ENCODE results near the gene KDM5B. TPM values are rescaled to one million over a fixed set of nuclear protein-coding genes. Genes with fewer than 3 reads are reported as not detected.

The KDM5B gene
- total RNA-seq, 1 experiment from 2014 or later, result 83.6 TPM

DNA sequence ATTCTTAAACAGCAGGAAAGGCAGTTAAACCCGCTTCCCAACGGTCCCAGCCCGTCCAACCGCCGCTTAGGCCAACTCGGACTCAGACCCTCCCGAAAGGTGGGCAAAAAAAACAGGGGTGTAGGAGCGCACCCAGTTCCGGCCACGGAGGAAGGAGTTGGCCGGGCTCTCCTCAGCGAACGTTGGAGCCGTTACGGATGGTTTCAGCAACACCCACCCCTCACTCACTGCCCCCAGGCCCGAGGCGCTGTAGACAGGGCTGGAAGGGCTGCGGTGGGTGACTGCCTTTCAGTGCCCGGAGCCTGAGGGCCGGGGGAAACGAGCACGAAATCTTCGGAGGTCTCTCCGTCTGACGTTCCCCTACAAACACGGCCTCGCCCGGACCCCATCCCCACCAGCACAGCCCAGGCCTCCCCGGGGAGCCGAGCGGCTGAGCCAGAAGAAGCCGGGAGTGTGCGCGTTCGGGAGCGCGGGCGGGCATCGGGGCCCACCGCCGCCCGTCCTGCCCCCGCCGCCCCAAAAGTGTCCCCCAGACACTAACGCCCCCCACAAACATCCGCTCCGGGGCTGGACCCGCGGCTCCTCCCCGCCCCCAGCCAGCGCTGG lies 1.3 kb downstream of the KDM5B start:
- no peaks in the 10 kb centered on the region; the same call in 1 of the 2 replicates for H3K36me3 ChIP-seq (ENCODE audit: control insufficient read depth, insufficient read depth, low read length)
- DNase-seq (ENCODE audit: low read depth, low spot score) (no peak), ATAC-seq (peak; percentile 20)
- H3K27me3 ChIP-seq (ENCODE audit: control insufficient read depth, insufficient read depth, low read length), result no peaks in the 10 kb centered on the region
- ChIA-PET CTCF (interaction anchor here (0.7 kb wide), 1 partner anchor 117 kb away, joined by 3 read pairs; no protein-coding TSS in a partner anchor), POLR2A (interaction anchor here (0.5 kb wide), 1 partner anchor 139 kb away, joined by 4 read pairs; no protein-coding TSS in a partner anchor)
- TF ChIP-seq POLR2AphosphoS5 (IDR thresholded peaks at IDR 0.05; ENCODE audit: low read depth, low read length), result no peak
- TF ChIP-seq, protein P1, sequence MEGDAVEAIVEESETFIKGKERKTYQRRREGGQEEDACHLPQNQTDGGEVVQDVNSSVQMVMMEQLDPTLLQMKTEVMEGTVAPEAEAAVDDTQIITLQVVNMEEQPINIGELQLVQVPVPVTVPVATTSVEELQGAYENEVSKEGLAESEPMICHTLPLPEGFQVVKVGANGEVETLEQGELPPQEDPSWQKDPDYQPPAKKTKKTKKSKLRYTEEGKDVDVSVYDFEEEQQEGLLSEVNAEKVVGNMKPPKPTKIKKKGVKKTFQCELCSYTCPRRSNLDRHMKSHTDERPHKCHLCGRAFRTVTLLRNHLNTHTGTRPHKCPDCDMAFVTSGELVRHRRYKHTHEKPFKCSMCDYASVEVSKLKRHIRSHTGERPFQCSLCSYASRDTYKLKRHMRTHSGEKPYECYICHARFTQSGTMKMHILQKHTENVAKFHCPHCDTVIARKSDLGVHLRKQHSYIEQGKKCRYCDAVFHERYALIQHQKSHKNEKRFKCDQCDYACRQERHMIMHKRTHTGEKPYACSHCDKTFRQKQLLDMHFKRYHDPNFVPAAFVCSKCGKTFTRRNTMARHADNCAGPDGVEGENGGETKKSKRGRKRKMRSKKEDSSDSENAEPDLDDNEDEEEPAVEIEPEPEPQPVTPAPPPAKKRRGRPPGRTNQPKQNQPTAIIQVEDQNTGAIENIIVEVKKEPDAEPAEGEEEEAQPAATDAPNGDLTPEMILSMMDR (IDR thresholded peaks at IDR 0.05), result no peak
- TF ChIP-seq, protein P2, sequence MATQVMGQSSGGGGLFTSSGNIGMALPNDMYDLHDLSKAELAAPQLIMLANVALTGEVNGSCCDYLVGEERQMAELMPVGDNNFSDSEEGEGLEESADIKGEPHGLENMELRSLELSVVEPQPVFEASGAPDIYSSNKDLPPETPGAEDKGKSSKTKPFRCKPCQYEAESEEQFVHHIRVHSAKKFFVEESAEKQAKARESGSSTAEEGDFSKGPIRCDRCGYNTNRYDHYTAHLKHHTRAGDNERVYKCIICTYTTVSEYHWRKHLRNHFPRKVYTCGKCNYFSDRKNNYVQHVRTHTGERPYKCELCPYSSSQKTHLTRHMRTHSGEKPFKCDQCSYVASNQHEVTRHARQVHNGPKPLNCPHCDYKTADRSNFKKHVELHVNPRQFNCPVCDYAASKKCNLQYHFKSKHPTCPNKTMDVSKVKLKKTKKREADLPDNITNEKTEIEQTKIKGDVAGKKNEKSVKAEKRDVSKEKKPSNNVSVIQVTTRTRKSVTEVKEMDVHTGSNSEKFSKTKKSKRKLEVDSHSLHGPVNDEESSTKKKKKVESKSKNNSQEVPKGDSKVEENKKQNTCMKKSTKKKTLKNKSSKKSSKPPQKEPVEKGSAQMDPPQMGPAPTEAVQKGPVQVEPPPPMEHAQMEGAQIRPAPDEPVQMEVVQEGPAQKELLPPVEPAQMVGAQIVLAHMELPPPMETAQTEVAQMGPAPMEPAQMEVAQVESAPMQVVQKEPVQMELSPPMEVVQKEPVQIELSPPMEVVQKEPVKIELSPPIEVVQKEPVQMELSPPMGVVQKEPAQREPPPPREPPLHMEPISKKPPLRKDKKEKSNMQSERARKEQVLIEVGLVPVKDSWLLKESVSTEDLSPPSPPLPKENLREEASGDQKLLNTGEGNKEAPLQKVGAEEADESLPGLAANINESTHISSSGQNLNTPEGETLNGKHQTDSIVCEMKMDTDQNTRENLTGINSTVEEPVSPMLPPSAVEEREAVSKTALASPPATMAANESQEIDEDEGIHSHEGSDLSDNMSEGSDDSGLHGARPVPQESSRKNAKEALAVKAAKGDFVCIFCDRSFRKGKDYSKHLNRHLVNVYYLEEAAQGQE (IDR thresholded peaks at IDR 0.05; ENCODE audit: insufficient read depth in 1 of 2, low read depth in 2 of 2, low read length in 1 of 2), result no peak; a peak in 1 of 4 replicates
- intact Hi-C loops (cut with micrococcal nuclease; ENCODE audit: unreplicated experiment) (no loop called here), in situ Hi-C loops (cut with HindIII; ENCODE audit: low pct_unique_long_range_greater_than_20kb, low sequenced_read_pairs) (no loop called here)
- peak overlapping the region; percentile 89 for H3K27ac ChIP-seq (ENCODE audit: low read length)
- no TSS peak for BruUV-seq (replicated peaks)
- H3K9me3 ChIP-seq (ENCODE audit: control insufficient read depth, insufficient read depth, low read depth, low read length), result no peaks in the 10 kb centered on the region
- H3K4me3 ChIP-seq (ENCODE audit: low read depth in 2 of 2, low read length in 2 of 2), result peak overlapping the region; percentile 78 to 94
- H3K4me1 ChIP-seq (ENCODE audit: control insufficient read depth, insufficient read depth, low read length), result peaks cover 49% of the 10 kb centered on the region

DNA sequence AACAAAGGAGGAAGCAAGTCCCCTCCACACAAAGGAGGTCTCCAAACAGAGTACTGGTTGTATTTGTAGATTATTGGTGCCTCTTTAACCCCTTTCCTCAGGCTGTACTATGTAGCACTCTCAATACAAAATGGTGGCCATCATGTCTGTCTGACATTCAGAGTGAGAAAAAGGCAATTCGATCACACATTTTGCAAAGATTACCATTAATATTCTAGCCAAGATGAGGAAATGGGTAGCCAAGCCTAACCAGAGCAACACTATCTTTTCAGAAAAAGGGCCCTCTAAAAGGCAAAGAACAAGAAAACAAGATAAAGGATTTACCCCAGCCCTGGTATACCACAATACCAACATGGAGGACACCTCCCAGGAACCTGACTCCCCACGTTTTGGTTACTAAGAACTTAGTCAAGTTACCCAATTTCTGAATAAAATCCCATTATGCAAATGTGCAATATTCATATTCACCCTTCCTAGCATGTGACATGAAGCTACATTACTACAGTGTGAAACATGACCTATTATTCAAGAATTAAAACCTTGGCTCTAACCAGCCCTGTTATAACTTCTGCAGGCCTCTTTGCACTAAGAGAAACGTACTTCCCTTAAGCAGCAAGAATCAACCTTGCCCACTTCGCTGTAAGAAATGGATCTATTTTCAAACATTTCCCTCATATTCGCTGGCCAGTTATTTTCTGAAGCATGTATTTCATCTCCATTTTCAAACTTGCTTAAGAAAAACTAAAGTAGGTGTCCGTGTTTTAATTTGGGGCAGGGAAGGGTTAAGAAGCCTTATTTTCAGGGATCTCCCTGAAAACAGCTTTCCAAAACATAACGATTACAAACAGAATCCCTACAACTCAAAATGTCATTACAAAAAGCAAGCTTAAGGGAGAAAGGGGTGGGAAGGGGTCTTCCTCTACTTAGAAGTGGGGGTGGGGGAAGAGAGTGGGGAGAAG lies 2.1 kb downstream of the KDM5B start:
- BruUV-seq (replicated peaks), result TSS peak; percentile 59
- DNase-seq (ENCODE audit: low read depth, low spot score), result no peak
- H3K4me3 ChIP-seq (ENCODE audit: low read depth in 2 of 2, low read length in 2 of 2), result peak overlapping the region; percentile 78 to 94
- H3K27me3 ChIP-seq (ENCODE audit: control insufficient read depth, insufficient read depth, low read length), result no peaks in the 10 kb centered on the region
- TF ChIP-seq POLR2AphosphoS5 (IDR thresholded peaks at IDR 0.05; ENCODE audit: low read depth, low read length) (no peak), TCF7L2 (IDR thresholded peaks at IDR 0.05; ENCODE audit: low read depth, low read length) (no peak), SIN3A (IDR thresholded peaks at IDR 0.05; ENCODE audit: borderline replicate concordance, insufficient read depth, low read depth, low read length) (no peak)
- TF ChIP-seq, protein P2 (IDR thresholded peaks at IDR 0.05; ENCODE audit: insufficient read depth in 1 of 2, low read depth in 2 of 2, low read length in 1 of 2), result no peak; a peak in 1 of 4 replicates
- TF ChIP-seq, protein P1 (IDR thresholded peaks at IDR 0.05), result no peak
- peaks cover 53% of the 10 kb centered on the region for H3K4me1 ChIP-seq (ENCODE audit: control insufficient read depth, insufficient read depth, low read length)
- no peaks in the 10 kb centered on the region; the same call in 1 of the 2 replicates for H3K36me3 ChIP-seq (ENCODE audit: control insufficient read depth, insufficient read depth, low read length)
- H3K27ac ChIP-seq (ENCODE audit: low read length), result peak overlapping the region; percentile 89
- ChIA-PET POLR2A (interaction anchor here (0.5 kb wide), 1 partner anchor 140 kb away, joined by 4 read pairs; no protein-coding TSS in a partner anchor), CTCF (interaction anchor here (0.7 kb wide), 1 partner anchor 118 kb away, joined by 3 read pairs; no protein-coding TSS in a partner anchor)
- H3K9me3 ChIP-seq (ENCODE audit: control insufficient read depth, insufficient read depth, low read depth, low read length), result no peaks in the 10 kb centered on the region
- intact Hi-C loops (cut with micrococcal nuclease; ENCODE audit: unreplicated experiment), result no loop called here
- no peak for ATAC-seq
- in situ Hi-C loops (cut with HindIII; ENCODE audit: low pct_unique_long_range_greater_than_20kb, low sequenced_read_pairs), result no loop called here

All from Panc1 (cell line).